T-cell (primary cell): ENCODE measurements around the gene ATG4C. TPM values are rescaled to one million over a fixed set of nuclear protein-coding genes. Genes with fewer than 3 reads are reported as not detected.

Experiments used
- ATAC-seq, 4 experiments: fragments of 200-7000 bp in 3 of 4; fragments of 150-1000 bp in 1 of 4; cut with Tn5 transposase; replicated peaks in 1 of 4; 1 replicate in 3 of 4; 2 replicates in 1 of 4; pipeline ENCODE4 v1.10.0; 2021; ENCODE audit warnings: moderate library complexity in 3 of 4, mild to moderate bottlenecking in 2 of 4, moderate number of reproducible peaks in 1 of 4
- CTCF ChIA-PET, 2 donors: fragments of 300-600 bp; sonication (Branson Sonifier 250); formaldehyde crosslinking; loops; one replicate each; lab custom pipeline; 2022; ENCODE audit warnings: antibody characterized with exemption in 2 of 2; lab: Charles Lee
- POLR2A ChIA-PET, 2 donors: fragments of 300-600 bp; sonication (Branson Sonifier 250); formaldehyde crosslinking; loops; one replicate each; lab custom pipeline; 2022; ENCODE audit warnings: antibody characterized with exemption in 2 of 2; lab: Charles Lee
- DNase-seq, 35 experiments: peaks; one replicate each; pipeline versions ENCODE4 v3.0.0 to v3.0.0-alpha.2; 2013 to 2023
- H3K27ac ChIP-seq: one replicate; pipeline ENCODE4 v1.5.1; 2013; ENCODE audit warnings: low read length
- H3K27me3 ChIP-seq, 2 experiments: replicated peaks in 1 of 2; 1 replicate in 1 of 2; 2 replicates in 1 of 2; pipeline versions ENCODE4 v1.6.1 to v1.7.0; 2013; ENCODE audit warnings: low read length in 1 of 2, mixed read lengths in 1 of 2; ENCODE audit not compliant: control insufficient read depth in 2 of 2, insufficient read depth in 2 of 2; ENCODE audit errors: extremely low read depth in 1 of 2
- H3K36me3 ChIP-seq, 2 donors: 1 replicate in 1 of 2; 2 replicates in 1 of 2; pipeline versions ENCODE4 v1.6.1 to v1.7.0; 2013; ENCODE audit warnings: low read length in 1 of 2; ENCODE audit not compliant: control insufficient read depth in 2 of 2, insufficient read depth in 1 of 2; ENCODE audit errors: extremely low read depth in 1 of 2
- H3K4me1 ChIP-seq, 2 experiments: 1 replicate in 1 of 2; 2 replicates in 1 of 2; pipeline versions ENCODE4 v1.6.1 to v1.7.0; 2013; ENCODE audit warnings: low read length in 2 of 2, mixed read lengths in 1 of 2; ENCODE audit not compliant: insufficient read depth in 2 of 2, control insufficient read depth in 1 of 2; ENCODE audit errors: extremely low read depth in 1 of 2
- H3K4me3 ChIP-seq, 2 donors: 1 replicate in 1 of 2; 2 replicates in 1 of 2; pipeline versions ENCODE4 v1.5.1 to v1.7.0; 2013; ENCODE audit warnings: mild to moderate bottlenecking in 2 of 2, low read length in 1 of 2, moderate library complexity in 1 of 2; ENCODE audit not compliant: control insufficient read depth in 1 of 2; ENCODE audit errors: extremely low read depth in 1 of 2
- H3K9me3 ChIP-seq: 2 replicates; pipeline ENCODE4 v1.7.0; 2013
- H3K27ac Mint-ChIP-seq, 2 donors: one replicate each; pipeline ENCODE4 v1.8.0; 2020 to 2021; ENCODE audit warnings: mild to moderate bottlenecking in 2 of 2, mixed read lengths in 2 of 2
- H3K27me3 Mint-ChIP-seq, 2 donors: one replicate each; pipeline ENCODE4 v1.8.0; 2021 to 2022; ENCODE audit warnings: mixed read lengths in 2 of 2
- H3K36me3 Mint-ChIP-seq: one replicate; pipeline ENCODE4 v1.8.0; 2021; ENCODE audit warnings: mixed read lengths
- H3K4me1 Mint-ChIP-seq, 3 donors: one replicate each; pipeline ENCODE4 v1.8.0; 2020 to 2022; ENCODE audit warnings: mixed read lengths in 3 of 3, mild to moderate bottlenecking in 1 of 3
- H3K4me3 Mint-ChIP-seq, 3 donors: one replicate each; pipeline ENCODE4 v1.8.0; 2020 to 2022; ENCODE audit warnings: mild to moderate bottlenecking in 3 of 3, mixed read lengths in 3 of 3, moderate library complexity in 3 of 3
- H3K9me3 Mint-ChIP-seq, 3 donors: one replicate each; pipeline ENCODE4 v1.8.0; 2020 to 2022; ENCODE audit warnings: mixed read lengths in 3 of 3
- WGBS: methylation state at CpG from one replicate; pipeline ENCODE4 v1.1.5; 2013; ENCODE audit warnings: missing lambda C conversion rate; ENCODE audit not compliant: insufficient coverage; 5-methylcytosine and 5-hydroxymethylcytosine counted together
- total RNA-seq, 35 experiments: library from RNA in 6 of 35; stranded (reverse) in 6 of 35; fragments of 120-200 nt in 1 of 35; gene quantifications; one replicate each; pipeline versions ENCODE4 v1.2.1 to v1.2.4 and lab custom pipeline; 2013 to 2026

The ATG4C gene
- total RNA-seq, 5 donors from 2014 or later (not counting 1 experiment from before 2014, with no cell fraction given): 6.4 to 11.8 (median 10.4) TPM

- Histone ChIP-seq H3K9me3 (no peaks in the 10 kb centered on the region), H3K27me3 (no peaks in the 10 kb centered on the region), H3K36me3 (no peaks in the 10 kb centered on the region), H3K27ac (no peak overlapping the region), H3K4me1 (no peaks in the 10 kb centered on the region), H3K4me3 (no peak overlapping the region)
- CTCF ChIA-PET: no interaction called here
- 100% methylated on average over 1 of the region's 1 CpG for WGBS
- no peak overlapping the region for H3K27ac Mint-ChIP-seq
- ATAC-seq (no peak), DNase-seq (no peak)
- H3K4me1 Mint-ChIP-seq: no peaks in the 10 kb centered on the region
- no peaks in the 10 kb centered on the region for H3K9me3 Mint-ChIP-seq
- peaks cover 1 to 2% of the 10 kb centered on the region in 2 donors for H3K27me3 Mint-ChIP-seq
- H3K36me3 Mint-ChIP-seq: no peaks in the 10 kb centered on the region
- POLR2A ChIA-PET: no interaction called here
- no peak overlapping the region for H3K4me3 Mint-ChIP-seq
Measured at GRCh38 chr1:62900566-62900965, 116.6 kb downstream of the ATG4C start.

- H3K4me3 ChIP-seq: no peak overlapping the region
- no peaks in the 10 kb centered on the region for H3K36me3 ChIP-seq
- no peak overlapping the region for H3K27ac ChIP-seq
- no peaks in the 10 kb centered on the region for H3K9me3 ChIP-seq
- Mint-ChIP-seq H3K9me3 (no peaks in the 10 kb centered on the region), H3K4me3 (no peak overlapping the region), H3K36me3 (no peaks in the 10 kb centered on the region), H3K4me1 (no peaks in the 10 kb centered on the region), H3K27me3 (peaks cover 0 to 3% of the 10 kb centered on the region in 2 donors), H3K27ac (no peak overlapping the region)
- no peaks in the 10 kb centered on the region for H3K27me3 ChIP-seq
- ATAC-seq: no peak
- CTCF ChIA-PET: interaction anchor here in 1 of 2 donors (0.6 kb wide), 1 partner anchor 55 kb away, joined by 5 read pairs; no protein-coding TSS in a partner anchor
- POLR2A ChIA-PET: no interaction called here
- H3K4me1 ChIP-seq: no peaks in the 10 kb centered on the region
- WGBS: no CpG with 5 or more reads among the region's 1 CpG
- no peak for DNase-seq
Measured at GRCh38 chr1:62901650-62902049, 117.7 kb downstream of the ATG4C start.

GRCh38 chr1:62903522-62903921, 119.6 kb downstream of the ATG4C start:
- no peaks in the 10 kb centered on the region for H3K36me3 Mint-ChIP-seq

GRCh38 chr1:62903982-62904855, 120.3 kb downstream of the ATG4C start:
- Mint-ChIP-seq H3K4me1 (peaks cover 7 to 11% (median 11%) of the 10 kb centered on the region in 3 donors), H3K27me3 (peaks cover 0 to 4% of the 10 kb centered on the region in 2 donors), H3K9me3 (no peaks in the 10 kb centered on the region), H3K36me3 (no peaks in the 10 kb centered on the region), H3K4me3 (no peak overlapping the region), H3K27ac (no peak overlapping the region)
- Histone ChIP-seq H3K27ac (no peak overlapping the region), H3K9me3 (no peaks in the 10 kb centered on the region), H3K27me3 (no peaks in the 10 kb centered on the region), H3K4me1 (peaks cover 0 to 3% of the 10 kb centered on the region in 2 experiments), H3K36me3 (no peaks in the 10 kb centered on the region), H3K4me3 (no peak overlapping the region)
- ATAC-seq (no peak), DNase-seq (no peak)
- WGBS: 88% methylated on average over 1 of the region's 8 CpGs
- POLR2A ChIA-PET: no interaction called here
- CTCF ChIA-PET: no interaction called here

More at GRCh38 chr1:62903522-62903921, 119.6 kb downstream of the ATG4C start:
- WGBS: 97% methylated on average over 4 of the region's 12 CpGs
- H3K27me3 Mint-ChIP-seq: peaks cover 0 to 4% of the 10 kb centered on the region in 2 donors
- CTCF ChIA-PET: no interaction called here
- H3K4me1 Mint-ChIP-seq: peaks cover 5 to 6% (median 5%) of the 10 kb centered on the region in 3 donors
- Histone ChIP-seq H3K4me1 (peaks cover 0 to under 1% of the 10 kb centered on the region in 2 experiments), H3K27ac (no peak overlapping the region), H3K36me3 (no peaks in the 10 kb centered on the region), H3K4me3 (no peak overlapping the region), H3K9me3 (no peaks in the 10 kb centered on the region), H3K27me3 (no peaks in the 10 kb centered on the region)
- no peak for DNase-seq
- H3K4me3 Mint-ChIP-seq: no peak overlapping the region
- POLR2A ChIA-PET: no interaction called here
- H3K9me3 Mint-ChIP-seq: no peaks in the 10 kb centered on the region
- H3K27ac Mint-ChIP-seq: no peak overlapping the region
- ATAC-seq: no peak

- Histone ChIP-seq H3K4me1 (peaks cover 0 to 3% of the 10 kb centered on the region in 2 experiments), H3K4me3 (no peak overlapping the region), H3K36me3 (no peaks in the 10 kb centered on the region), H3K27me3 (no peaks in the 10 kb centered on the region), H3K9me3 (no peaks in the 10 kb centered on the region), H3K27ac (no peak overlapping the region)
- no peaks in the 10 kb centered on the region for H3K9me3 Mint-ChIP-seq
- ChIA-PET CTCF (no interaction called here), POLR2A (no interaction called here)
- peaks cover 0 to 4% of the 10 kb centered on the region in 2 donors for H3K27me3 Mint-ChIP-seq
- 93% methylated on average over 3 of the region's 5 CpGs for WGBS
- no peak for DNase-seq
- H3K4me3 Mint-ChIP-seq: no peak overlapping the region
- no peak for ATAC-seq
- H3K36me3 Mint-ChIP-seq: no peaks in the 10 kb centered on the region
- H3K27ac Mint-ChIP-seq: no peak overlapping the region
- peaks cover 7 to 11% (median 11%) of the 10 kb centered on the region in 3 donors for H3K4me1 Mint-ChIP-seq
Measured at GRCh38 chr1:62904856-62905225, 120.9 kb downstream of the ATG4C start.

- no peak overlapping the region for H3K27ac ChIP-seq
- WGBS: 87% methylated on average over 3 of the region's 6 CpGs
- no peak overlapping the region for H3K4me3 Mint-ChIP-seq
- no peaks in the 10 kb centered on the region for H3K36me3 Mint-ChIP-seq
- H3K4me1 ChIP-seq: peaks cover 0 to 3% of the 10 kb centered on the region in 2 experiments
- DNase-seq: no peak
- peaks cover 0 to 6% of the 10 kb centered on the region in 2 donors for H3K27me3 Mint-ChIP-seq
- H3K4me3 ChIP-seq: no peak overlapping the region
- H3K27me3 ChIP-seq: no peaks in the 10 kb centered on the region
- peaks cover 7 to 11% (median 11%) of the 10 kb centered on the region in 3 donors for H3K4me1 Mint-ChIP-seq
- no peaks in the 10 kb centered on the region for H3K9me3 ChIP-seq
- no peak overlapping the region for H3K27ac Mint-ChIP-seq
- ChIA-PET CTCF (no interaction called here), POLR2A (no interaction called here)
- no peaks in the 10 kb centered on the region for H3K9me3 Mint-ChIP-seq
- no peak for ATAC-seq
- no peaks in the 10 kb centered on the region for H3K36me3 ChIP-seq
Measured at GRCh38 chr1:62905309-62905708, 121.4 kb downstream of the ATG4C start.
